Trophoblast cell (in vitro differentiated cells and primary cell): ENCODE data around the gene CD248.

Experiments used
- DNase-seq, 2 donors: peaks; one replicate each; pipeline ENCODE4 v3.0.0-alpha.2; 2016
- H2AFZ ChIP-seq: 2 replicates; pipeline ENCODE4 v1.6.1; 2013; ENCODE audit warnings: low read length, moderate library complexity, mild to moderate bottlenecking; ENCODE audit not compliant: insufficient read depth, poor library complexity
- H2AK5ac ChIP-seq: 2 replicates; pipeline ENCODE4 v1.6.1; 2013; ENCODE audit warnings: mild to moderate bottlenecking, low read length
- H2BK120ac ChIP-seq: 2 replicates; pipeline ENCODE4 v1.6.1; 2013; ENCODE audit warnings: low read length, mild to moderate bottlenecking, moderate library complexity; ENCODE audit not compliant: insufficient read depth, poor library complexity
- H2BK12ac ChIP-seq: 2 replicates; pipeline ENCODE4 v1.6.1; 2013; ENCODE audit warnings: mild to moderate bottlenecking, low read length, moderate library complexity
- H2BK5ac ChIP-seq: 2 replicates; pipeline ENCODE4 v1.6.1; 2013; ENCODE audit warnings: low read length, low read depth, moderate library complexity, mild to moderate bottlenecking; ENCODE audit not compliant: poor library complexity
- H3K14ac ChIP-seq: 2 replicates; pipeline ENCODE4 v1.6.1; 2013; ENCODE audit warnings: mild to moderate bottlenecking, low read length
- H3K18ac ChIP-seq: 2 replicates; pipeline ENCODE4 v1.6.1; 2013; ENCODE audit warnings: mild to moderate bottlenecking, low read length
- H3K23ac ChIP-seq: 2 replicates; pipeline ENCODE4 v1.6.1; 2013; ENCODE audit warnings: low read length
- H3K27ac ChIP-seq: 2 replicates; pipeline ENCODE4 v1.5.1; 2013; ENCODE audit warnings: low read depth, mild to moderate bottlenecking, inconsistent platforms, low read length, moderate library complexity
- H3K27me3 ChIP-seq: 2 replicates; pipeline ENCODE4 v1.6.1; 2013; ENCODE audit warnings: inconsistent platforms, mild to moderate bottlenecking, low read length, moderate library complexity; ENCODE audit not compliant: insufficient read depth
- H3K36me3 ChIP-seq, 2 experiments: 1 replicate in 1 of 2; 2 replicates in 1 of 2; pipeline ENCODE4 v1.6.1; 2013; ENCODE audit warnings: low read length in 2 of 2, mild to moderate bottlenecking in 2 of 2, moderate library complexity in 1 of 2; ENCODE audit not compliant: insufficient read depth in 2 of 2, control insufficient read depth in 1 of 2
- H3K4ac ChIP-seq: 2 replicates; pipeline ENCODE4 v1.6.1; 2013; ENCODE audit warnings: low read depth, mild to moderate bottlenecking, low read length, moderate library complexity
- H3K4me1 ChIP-seq, 2 experiments: 1 replicate in 1 of 2; 2 replicates in 1 of 2; pipeline ENCODE4 v1.6.1; 2013; ENCODE audit warnings: low read length in 2 of 2, mild to moderate bottlenecking in 2 of 2, moderate library complexity in 1 of 2; ENCODE audit not compliant: insufficient read depth in 2 of 2, control insufficient read depth in 1 of 2
- H3K4me2 ChIP-seq: 2 replicates; pipeline ENCODE4 v1.6.1; 2013; ENCODE audit warnings: inconsistent platforms, mild to moderate bottlenecking, low read length, moderate library complexity
- H3K4me3 ChIP-seq: 2 replicates; pipeline ENCODE4 v1.5.1; 2013; ENCODE audit warnings: mild to moderate bottlenecking, low read depth, low read length, inconsistent platforms
- H3K79me1 ChIP-seq: one replicate; pipeline ENCODE4 v1.6.1; 2013; ENCODE audit warnings: low read length
- H3K79me2 ChIP-seq: 2 replicates; pipeline ENCODE4 v1.6.1; 2013; ENCODE audit warnings: low read length, mild to moderate bottlenecking; ENCODE audit not compliant: control insufficient read depth, insufficient read depth, poor library complexity
- H3K9ac ChIP-seq: 2 replicates; pipeline ENCODE4 v1.6.1; 2013; ENCODE audit warnings: mild to moderate bottlenecking, low read length
- H3K9me3 ChIP-seq: 2 replicates; pipeline ENCODE4 v1.6.1; 2013; ENCODE audit warnings: low read depth, mild to moderate bottlenecking, control low read depth, inconsistent platforms, low read length; ENCODE audit not compliant: insufficient read depth
- H4K12ac ChIP-seq: 2 replicates; pipeline ENCODE4 v1.6.1; 2013; ENCODE audit warnings: low read depth, mild to moderate bottlenecking, low read length, moderate library complexity
- H4K8ac ChIP-seq: 2 replicates; pipeline ENCODE4 v1.6.1; 2013; ENCODE audit warnings: low read depth, mild to moderate bottlenecking, low read length, moderate library complexity
- H4K91ac ChIP-seq: one replicate; pipeline ENCODE4 v1.6.1; 2013; ENCODE audit warnings: low read depth, mild to moderate bottlenecking, low read length, moderate library complexity
- WGBS: extraction: QIAGEN DNeasy Blood & Tissue Kit; methylation state at CpG from one replicate; pipeline ENCODE4 v1.1.7; 2013; ENCODE audit warnings: missing lambda C conversion rate; ENCODE audit not compliant: insufficient read length, insufficient coverage; ENCODE audit errors: extremely low coverage; 5-methylcytosine and 5-hydroxymethylcytosine counted together

CD248 gene

GRCh38 chr11:66274219-66274618 lies 42.6 kb downstream of the CD248 start:
- Histone ChIP-seq H3K79me1 (no peaks in the 10 kb centered on the region), H3K79me2 (peaks cover 1% of the 10 kb centered on the region), H2BK120ac (no peak overlapping the region), H4K12ac (no peak overlapping the region), H3K9me3 (no peaks in the 10 kb centered on the region), H2BK12ac (no peak overlapping the region), H3K27ac (no peak overlapping the region), H3K18ac (no peak overlapping the region), H3K4me3 (no peak overlapping the region), H2AK5ac (no peak overlapping the region), H3K36me3 (peaks cover 50 to 56% of the 10 kb centered on the region in 2 experiments), H3K4ac (no peak overlapping the region), H3K14ac (no peak overlapping the region), H2BK5ac (no peak overlapping the region), H3K27me3 (no peaks in the 10 kb centered on the region), H3K4me1 (peaks cover 5 to 7% of the 10 kb centered on the region in 2 experiments), H3K4me2 (no peak overlapping the region), H2AFZ (no peak overlapping the region), H3K9ac (no peak overlapping the region), H4K91ac (no peak overlapping the region), H3K23ac (no peak overlapping the region), H4K8ac (no peak overlapping the region)
- WGBS = no CpG with 5 or more reads among the region's 1 CpG
- no peak for DNase-seq

GRCh38 chr11:66272596-66272995 lies 44.2 kb downstream of the CD248 start:
- peaks cover under 1 to 3% of the 10 kb centered on the region in 2 experiments for H3K4me1 ChIP-seq
- no peak for DNase-seq
- H4K12ac ChIP-seq = no peak overlapping the region

GRCh38 chr11:66271816-66272215 lies 45.0 kb downstream of the CD248 start:
- Histone ChIP-seq H3K27ac (no peak overlapping the region), H3K36me3 (peaks cover 50 to 55% of the 10 kb centered on the region in 2 experiments), H2AK5ac (no peak overlapping the region), H2BK12ac (no peak overlapping the region), H3K4me1 (no peaks in the 10 kb centered on the region), H3K9me3 (no peaks in the 10 kb centered on the region), H3K4ac (no peak overlapping the region), H2BK120ac (no peak overlapping the region), H3K14ac (no peak overlapping the region), H4K8ac (no peak overlapping the region), H4K91ac (no peak overlapping the region), H2AFZ (no peak overlapping the region), H3K79me2 (peaks cover 10% of the 10 kb centered on the region), H2BK5ac (no peak overlapping the region), H3K23ac (no peak overlapping the region), H3K27me3 (no peaks in the 10 kb centered on the region), H4K12ac (no peak overlapping the region), H3K79me1 (peaks cover 15% of the 10 kb centered on the region), H3K4me2 (no peak overlapping the region), H3K18ac (no peak overlapping the region), H3K4me3 (no peak overlapping the region), H3K9ac (no peak overlapping the region)
- WGBS = no CpG with 5 or more reads among the region's 7 CpGs
- DNase-seq = no peak

More at GRCh38 chr11:66272596-66272995, 44.2 kb downstream of the CD248 start:
- Histone ChIP-seq H2BK120ac (no peak overlapping the region), H3K9ac (no peak overlapping the region), H4K8ac (no peak overlapping the region), H4K91ac (no peak overlapping the region), H2AK5ac (no peak overlapping the region), H3K23ac (no peak overlapping the region), H3K27me3 (no peaks in the 10 kb centered on the region), H3K4me3 (no peak overlapping the region), H3K14ac (no peak overlapping the region), H2BK5ac (no peak overlapping the region), H3K18ac (no peak overlapping the region), H3K9me3 (no peaks in the 10 kb centered on the region), H2AFZ (no peak overlapping the region), H2BK12ac (no peak overlapping the region), H3K79me1 (peaks cover 12% of the 10 kb centered on the region), H3K4me2 (no peak overlapping the region), H3K36me3 (peaks cover 50 to 56% of the 10 kb centered on the region in 2 experiments), H3K79me2 (peaks cover 10% of the 10 kb centered on the region), H3K27ac (no peak overlapping the region), H3K4ac (no peak overlapping the region)
- WGBS = no CpG with 5 or more reads among the region's 2 CpGs

GRCh38 chr11:66268952-66269905 lies 47.6 kb downstream of the CD248 start:
- Histone ChIP-seq H2BK120ac (peak overlapping the region; percentile 78), H3K4me1 (no peaks in the 10 kb centered on the region), H3K9me3 (no peaks in the 10 kb centered on the region), H3K18ac (peak overlapping the region; percentile 22), H2BK5ac (peak overlapping the region; percentile 55), H3K4me3 (peak overlapping the region; percentile 94), H3K4me2 (peak overlapping the region; percentile 76), H4K91ac (peak overlapping the region; percentile 96), H4K8ac (peak overlapping the region; percentile 88), H2AK5ac (peak overlapping the region; percentile 40), H2AFZ (peak overlapping the region; percentile 57), H3K79me2 (peaks cover 10% of the 10 kb centered on the region), H4K12ac (peak overlapping the region; percentile 76), H3K9ac (peak overlapping the region; percentile 86), H3K27me3 (no peaks in the 10 kb centered on the region), H3K36me3 (peaks cover 55 to 58% of the 10 kb centered on the region in 2 experiments), H3K23ac (no peak overlapping the region), H2BK12ac (no peak overlapping the region), H3K14ac (peak overlapping the region; percentile 66), H3K79me1 (peaks cover 15% of the 10 kb centered on the region), H3K27ac (peak overlapping the region; percentile 92), H3K4ac (peak overlapping the region; percentile 81)
- no CpG with 5 or more reads among the region's 32 CpGs for WGBS
- DNase-seq = peak in 1 of 2 donors; percentile 62
